SK-N-SH (cell line): ENCODE measurements around the gene CD2AP.

Experiments
- CTCF ChIP-seq: fragments of 200-600 bp; sonication (generic); IDR thresholded peaks from 2 replicates; pipeline ENCODE4 v1.6.1; 2017; ENCODE audit warnings: antibody characterized with exemption, mild to moderate bottlenecking, moderate library complexity
- EP300 ChIP-seq, 2 experiments: IDR thresholded peaks; 2 replicates each; pipeline versions ENCODE4 v1.4.0 to v1.6.1; 2012; ENCODE audit warnings: borderline replicate concordance in 1 of 2, low read depth in 1 of 2, low read length in 1 of 2
- GABPA ChIP-seq: IDR thresholded peaks from 2 replicates; pipeline ENCODE4 v1.4.0; 2012; ENCODE audit warnings: low read depth, mild to moderate bottlenecking
- JUND ChIP-seq: IDR thresholded peaks from 2 replicates; pipeline ENCODE4 v1.4.0; 2012
- MAX ChIP-seq: IDR thresholded peaks from 2 replicates; pipeline ENCODE4 v1.4.0; 2012; ENCODE audit warnings: low read depth
- RAD21 ChIP-seq: IDR thresholded peaks from 2 replicates; pipeline ENCODE4 v1.6.1; 2012; ENCODE audit warnings: mild to moderate bottlenecking, low read length

- TF ChIP-seq CTCF (no peak), RAD21 (no peak), JUND (no peak), MAX (no peak), GABPA (no peak), EP300 (IDR thresholded peaks at IDR 0.05; ENCODE audit: borderline replicate concordance in 1 of 2, low read depth in 1 of 2, low read length in 1 of 2) (no peak)
Observed at GRCh38 chr6:47551670-47552069, 74.1 kb downstream of the CD2AP start.
